Upper lobe of left lung (tissue), 6 donors: ENCODE measurements around the gene OR2T33. TPM values are rescaled to one million over a fixed set of nuclear protein-coding genes. Genes with fewer than 3 reads are reported as not detected.

ENCODE experiments used
- ATAC-seq, 2 donors: fragments of 200-7000 bp; cut with Tn5 transposase; one replicate each; pipeline ENCODE4 v1.9.1; 2022; ENCODE audit warnings: mild to moderate bottlenecking in 2 of 2, moderate library complexity in 2 of 2; ENCODE audit not compliant: low FRiP score in 2 of 2
- DNase-seq, 2 donors: peaks; one replicate each; pipeline ENCODE4 v3.0.0-alpha.2; 2019 to 2020
- H3K27ac ChIP-seq, 4 donors: fragments of 200-600 bp; sonication (generic); one replicate each; pipeline ENCODE4 v1.5.1; 2016 to 2019
- H3K27me3 ChIP-seq, 4 donors: fragments of 200-600 bp; sonication (generic); one replicate each; pipeline ENCODE4 v1.5.1; 2017 to 2019
- H3K36me3 ChIP-seq, 4 donors: fragments of 200-600 bp; sonication (generic); one replicate each; pipeline ENCODE4 v1.5.1; 2016 to 2019
- H3K4me1 ChIP-seq, 4 donors: fragments of 200-600 bp; sonication (generic); one replicate each; pipeline ENCODE4 v1.5.1; 2018 to 2019
- H3K4me3 ChIP-seq, 4 donors: fragments of 200-600 bp; sonication (generic); one replicate each; pipeline ENCODE4 v1.5.1; 2017 to 2019; ENCODE audit warnings: mild to moderate bottlenecking in 2 of 4, moderate library complexity in 1 of 4
- H3K9me3 ChIP-seq, 4 donors: fragments of 200-600 bp; sonication (generic); one replicate each; pipeline ENCODE4 v1.5.1; 2018 to 2019
- EP300 ChIP-seq, 4 donors: sonication (generic); formaldehyde crosslinking; IDR thresholded peaks; one replicate each; pipeline ENCODE4 v1.5.1; 2017; ENCODE audit warnings: antibody characterized with exemption in 4 of 4, control low read depth in 2 of 4
- POLR2A ChIP-seq, 4 donors: fragments of 450-650 bp; IDR thresholded peaks; one replicate each; pipeline ENCODE4 v1.5.1; 2016 to 2017; ENCODE audit warnings: antibody characterized with exemption in 4 of 4, mild to moderate bottlenecking in 2 of 4
- POLR2AphosphoS5 ChIP-seq, 2 donors: sonication (generic); formaldehyde crosslinking; IDR thresholded peaks; one replicate each; pipeline ENCODE4 v1.5.1; 2017; ENCODE audit warnings: antibody characterized with exemption in 2 of 2
- WGBS, 2 donors: methylation state at CpG; one replicate each; pipeline ENCODE4 v1.1.5; 2017 to 2018; 5-methylcytosine and 5-hydroxymethylcytosine counted together
- total RNA-seq, 6 donors: library from RNA; depleted of rRNA in 4 of 6; stranded (reverse); fragments of >200 nt in 4 of 6; gene quantifications; one replicate each; pipeline versions ENCODE4 v1.1.0 to v1.2.1, GENCODE V29; 2016 to 2021
- TF ChIP-seq, protein P1 (sequence below), 6 experiments: fragments of 450-650 bp in 4 of 6; fragments of 200-600 bp in 2 of 6; sonication (generic) in 2 of 6; IDR thresholded peaks; one replicate each; pipeline ENCODE4 v1.5.1; 2016 to 2019; ENCODE audit warnings: antibody characterized with exemption in 6 of 6
- donor health status: DM: no; HTN: no; CAD: no; lungs with moderate emphysema.
- donor health status: DM: no; HTN: yes; CAD: no; lungs with severe emphysema.

Gene OR2T33
- total RNA-seq, 6 donors from 2014 or later, result 3.3 TPM; not detected in 5

- Histone ChIP-seq H3K36me3 (no peaks in the 10 kb centered on the region), H3K9me3 (no peaks in the 10 kb centered on the region), H3K4me3 (no peak overlapping the region), H3K4me1 (no peaks in the 10 kb centered on the region), H3K27me3 (no peaks in the 10 kb centered on the region), H3K27ac (no peak overlapping the region)
- ATAC-seq (peak in 1 of 2 donors; percentile 62), DNase-seq (no peak)
- TF ChIP-seq EP300 (IDR thresholded peaks at IDR 0.05), result no peak
- TF ChIP-seq, protein P1, sequence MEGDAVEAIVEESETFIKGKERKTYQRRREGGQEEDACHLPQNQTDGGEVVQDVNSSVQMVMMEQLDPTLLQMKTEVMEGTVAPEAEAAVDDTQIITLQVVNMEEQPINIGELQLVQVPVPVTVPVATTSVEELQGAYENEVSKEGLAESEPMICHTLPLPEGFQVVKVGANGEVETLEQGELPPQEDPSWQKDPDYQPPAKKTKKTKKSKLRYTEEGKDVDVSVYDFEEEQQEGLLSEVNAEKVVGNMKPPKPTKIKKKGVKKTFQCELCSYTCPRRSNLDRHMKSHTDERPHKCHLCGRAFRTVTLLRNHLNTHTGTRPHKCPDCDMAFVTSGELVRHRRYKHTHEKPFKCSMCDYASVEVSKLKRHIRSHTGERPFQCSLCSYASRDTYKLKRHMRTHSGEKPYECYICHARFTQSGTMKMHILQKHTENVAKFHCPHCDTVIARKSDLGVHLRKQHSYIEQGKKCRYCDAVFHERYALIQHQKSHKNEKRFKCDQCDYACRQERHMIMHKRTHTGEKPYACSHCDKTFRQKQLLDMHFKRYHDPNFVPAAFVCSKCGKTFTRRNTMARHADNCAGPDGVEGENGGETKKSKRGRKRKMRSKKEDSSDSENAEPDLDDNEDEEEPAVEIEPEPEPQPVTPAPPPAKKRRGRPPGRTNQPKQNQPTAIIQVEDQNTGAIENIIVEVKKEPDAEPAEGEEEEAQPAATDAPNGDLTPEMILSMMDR (IDR thresholded peaks at IDR 0.05), result no peak
- no peak for TF ChIP-seq POLR2A (IDR thresholded peaks at IDR 0.05)
- no peak for TF ChIP-seq POLR2AphosphoS5 (IDR thresholded peaks at IDR 0.05)
- WGBS, 2 donors, result 90 to 94% methylated on average over 9 of the region's 9 CpGs
Observed at GRCh38 chr1:248239478-248239877, 38.3 kb downstream of the OR2T33 start.

DNA sequence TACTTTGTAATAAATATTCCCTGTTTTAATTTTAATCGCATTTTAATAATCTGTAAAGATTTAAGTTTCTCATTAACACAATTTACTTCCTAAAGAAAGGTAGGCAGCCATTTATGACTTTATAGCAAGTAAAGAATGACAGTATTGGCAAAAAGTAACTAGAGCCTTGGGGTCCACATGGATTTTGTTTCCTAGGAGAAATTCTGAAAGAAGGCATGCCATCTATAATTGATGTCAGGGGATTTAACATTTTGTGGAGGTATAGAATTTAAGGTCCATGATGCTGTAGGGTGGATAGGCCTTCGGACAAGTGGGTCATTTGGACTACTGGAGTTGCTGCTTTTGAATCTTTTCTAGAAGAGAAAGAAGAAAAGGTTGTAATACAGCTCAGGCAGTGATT, 46.7 kb downstream of the OR2T33 start, which contains the start of gene OR2M4:
Gene OR2M4, plus strand, starts transcription at position 301 of the 400 bp plus-strand sequence. CDS start 7,512 bp downstream, outside the sequence.
- WGBS, 2 donors, result 77 to 83% methylated on average over 2 of the region's 2 CpGs
- no peak for DNase-seq
- H3K27me3 ChIP-seq, result no peaks in the 10 kb centered on the region
- H3K9me3 ChIP-seq, result no peaks in the 10 kb centered on the region
- H3K4me1 ChIP-seq, result no peaks in the 10 kb centered on the region
- no peak within 1 kb of the TSS for H3K27ac ChIP-seq
- TF ChIP-seq POLR2AphosphoS5 (IDR thresholded peaks at IDR 0.05) (no peak), EP300 (IDR thresholded peaks at IDR 0.05) (no peak), POLR2A (IDR thresholded peaks at IDR 0.05) (no peak)
- TF ChIP-seq, protein P1 (IDR thresholded peaks at IDR 0.05), result no peak
- no peak within 1 kb of the TSS for H3K4me3 ChIP-seq
- no peaks in the 10 kb centered on the region for H3K36me3 ChIP-seq
- ATAC-seq, result no peak

GRCh38 chr1:248229360-248229908, 48.3 kb downstream of the OR2T33 start:
- H3K27ac ChIP-seq, result no peak overlapping the region
- no peak for ATAC-seq
- DNase-seq, result no peak
- H3K9me3 ChIP-seq, result no peaks in the 10 kb centered on the region
- no peaks in the 10 kb centered on the region for H3K4me1 ChIP-seq
- no peaks in the 10 kb centered on the region for H3K27me3 ChIP-seq
- H3K36me3 ChIP-seq, result no peaks in the 10 kb centered on the region
- TF ChIP-seq, protein P1 (IDR thresholded peaks at IDR 0.05), result no peak
- TF ChIP-seq EP300 (IDR thresholded peaks at IDR 0.05) (no peak), POLR2A (IDR thresholded peaks at IDR 0.05) (no peak), POLR2AphosphoS5 (IDR thresholded peaks at IDR 0.05) (no peak)
- WGBS, 2 donors, result 72 to 73% methylated on average over 5 to 6 of the region's 6 CpGs
- no peak overlapping the region for H3K4me3 ChIP-seq

GRCh38 chr1:248225537-248225936, 52.2 kb downstream of the OR2T33 start:
- H3K27ac ChIP-seq, result no peak overlapping the region
- no peaks in the 10 kb centered on the region for H3K4me1 ChIP-seq
- TF ChIP-seq EP300 (IDR thresholded peaks at IDR 0.05) (no peak), POLR2A (IDR thresholded peaks at IDR 0.05) (no peak), POLR2AphosphoS5 (IDR thresholded peaks at IDR 0.05) (no peak)
- TF ChIP-seq, protein P1 (IDR thresholded peaks at IDR 0.05), result no peak
- ATAC-seq, result no peak
- H3K4me3 ChIP-seq, result no peak overlapping the region
- H3K9me3 ChIP-seq, result no peaks in the 10 kb centered on the region
- no peaks in the 10 kb centered on the region for H3K36me3 ChIP-seq
- no peak for DNase-seq
- no peaks in the 10 kb centered on the region for H3K27me3 ChIP-seq
- WGBS, 2 donors, result 81 to 91% methylated on average over 1 of the region's 1 CpG

Other genes with a start within 250 kb of the OR2T33 start
- gene OR2L2, start 247.9 kb downstream of the OR2T33 start, total RNA-seq, result under 1 TPM in 3 of 6 donors, not detected in 3; under 0.01 to 0.20 (median 0.13) TPM
- gene OR2L3, start 231.1 kb downstream of the OR2T33 start, total RNA-seq, result not detected
- gene OR2L13, start 182.8 kb downstream of the OR2T33 start, total RNA-seq, result not detected
- not detected for gene OR2M5, start 132.8 kb downstream of the OR2T33 start, total RNA-seq
- gene OR2M2, start 103.2 kb downstream of the OR2T33 start, total RNA-seq, result not detected
- not detected for gene OR2M3, start 80.7 kb downstream of the OR2T33 start, total RNA-seq
- gene OR2M4, start 46.6 kb downstream of the OR2T33 start, total RNA-seq, result not detected
- gene OR2T12, start 25.4 kb upstream of the OR2T33 start, total RNA-seq, result not detected
- not detected for gene OR2M7, start 46.6 kb upstream of the OR2T33 start, total RNA-seq
- not detected for gene OR14C36, start 70.8 kb upstream of the OR2T33 start, total RNA-seq
- not detected for gene OR2T4, start 83.7 kb upstream of the OR2T33 start, total RNA-seq
- not detected for gene OR2T6, start 97.8 kb upstream of the OR2T33 start, total RNA-seq
- gene OR2T1, start 125.1 kb upstream of the OR2T33 start, total RNA-seq, result not detected
- not detected for gene OR2T2, start 167.7 kb upstream of the OR2T33 start, total RNA-seq
- not detected for gene OR2T3, start 195.4 kb upstream of the OR2T33 start, total RNA-seq
- gene OR2T5, start 210.6 kb upstream of the OR2T33 start, total RNA-seq, result not detected
- gene OR2G6, start 230.1 kb upstream of the OR2T33 start, total RNA-seq, result not detected